ENCODE measurements around the gene NFILZ. TPM values are rescaled to one million over a fixed set of nuclear protein-coding genes. Genes with fewer than 3 reads are reported as not detected.

The NFILZ gene
- total RNA-seq, 1 donor from 2014 or later: not detected

DNA sequence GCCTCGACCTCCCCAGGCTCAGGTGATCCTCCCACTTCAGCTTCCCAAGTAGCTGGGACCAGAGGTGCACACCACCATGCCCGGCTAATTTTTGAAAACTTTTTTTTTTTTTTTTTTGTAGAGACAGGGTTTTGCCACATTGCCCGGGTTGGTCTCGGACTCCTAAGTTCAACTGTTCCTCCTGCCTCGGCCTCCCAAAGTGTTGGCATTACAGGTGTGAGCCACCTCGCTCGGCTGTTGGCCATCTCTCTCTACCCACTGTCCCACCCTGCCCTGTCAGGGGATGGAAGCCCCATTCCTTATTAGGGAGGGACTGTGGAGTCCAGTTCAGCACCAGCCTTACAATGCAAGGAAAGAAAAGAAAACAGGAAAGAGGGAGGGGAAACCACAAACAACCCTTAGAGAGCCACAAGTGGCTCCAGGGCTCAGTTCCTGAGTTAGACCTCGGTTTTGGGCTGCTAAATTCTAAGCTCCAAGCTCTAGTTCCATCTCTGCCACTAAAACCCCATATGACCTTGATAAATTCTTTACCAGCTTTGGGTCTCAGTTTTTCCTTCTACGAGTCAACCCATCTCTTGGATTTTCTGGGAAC, 36.5 kb downstream of the NFILZ start:
- no peaks in the 10 kb centered on the region for H3K4me1 Mint-ChIP-seq
- DNase-seq (ENCODE audit: low read depth, low spot score): no peak
- H3K27me3 Mint-ChIP-seq (ENCODE audit: low read depth): peaks cover 22% of the 10 kb centered on the region
- H3K27ac Mint-ChIP-seq (ENCODE audit: unreplicated experiment): no peak overlapping the region
- no peaks in the 10 kb centered on the region for H3K9me3 Mint-ChIP-seq
- TF ChIP-seq CTCF (conservative IDR thresholded peaks at IDR 0.05): no peak
- H3K36me3 Mint-ChIP-seq (ENCODE audit: low read depth): no peaks in the 10 kb centered on the region
- no peak overlapping the region for H3K4me3 Mint-ChIP-seq

DNA sequence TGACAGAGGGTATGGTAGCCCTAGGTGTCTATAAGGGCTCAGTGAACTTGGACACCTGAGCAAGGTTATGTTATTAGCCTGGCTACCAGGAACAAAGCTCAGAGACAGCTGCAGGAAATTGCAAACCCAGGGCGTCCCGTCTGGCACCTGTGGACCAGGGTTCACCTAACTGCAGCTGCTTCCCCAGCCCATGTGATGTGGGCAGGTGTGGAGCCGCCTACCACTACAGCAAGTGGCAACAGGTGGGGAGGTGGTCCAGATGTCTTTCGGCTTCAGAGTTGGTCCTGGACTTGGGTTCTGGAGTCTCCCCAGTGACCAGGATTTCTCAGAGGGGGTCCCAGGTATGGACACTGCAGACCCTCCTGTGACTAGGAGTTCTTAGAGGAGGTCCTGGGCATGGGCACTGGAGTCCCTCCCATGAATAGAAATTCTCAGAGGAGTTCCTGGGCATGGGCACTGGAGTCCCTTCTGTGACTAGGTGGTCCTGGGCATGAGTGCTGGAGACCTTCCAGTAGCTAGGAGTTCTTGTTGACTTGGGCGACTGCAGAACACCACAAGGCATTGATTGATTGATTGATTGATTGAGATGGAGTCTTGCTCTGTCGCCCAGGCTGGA, 43.0 kb downstream of the NFILZ start:
- Mint-ChIP-seq H3K4me1 (no peaks in the 10 kb centered on the region), H3K27ac (ENCODE audit: unreplicated experiment) (no peak overlapping the region), H3K27me3 (ENCODE audit: low read depth) (peaks cover 15% of the 10 kb centered on the region), H3K4me3 (no peak overlapping the region), H3K36me3 (ENCODE audit: low read depth) (peaks cover 7% of the 10 kb centered on the region), H3K9me3 (peaks cover 12% of the 10 kb centered on the region)
- no peak for DNase-seq (ENCODE audit: low read depth, low spot score)
- no peak for TF ChIP-seq CTCF (conservative IDR thresholded peaks at IDR 0.05)

GRCh38 chr19:8675066-8675465, 44.6 kb downstream of the NFILZ start:
- no peak for DNase-seq (ENCODE audit: low read depth, low spot score)
- H3K4me3 Mint-ChIP-seq: no peak overlapping the region
- no peak for TF ChIP-seq CTCF (conservative IDR thresholded peaks at IDR 0.05)
- peaks cover 16% of the 10 kb centered on the region for H3K27me3 Mint-ChIP-seq (ENCODE audit: low read depth)
- no peak overlapping the region for H3K27ac Mint-ChIP-seq (ENCODE audit: unreplicated experiment)
- H3K36me3 Mint-ChIP-seq (ENCODE audit: low read depth): peaks cover 9% of the 10 kb centered on the region
- no peaks in the 10 kb centered on the region for H3K4me1 Mint-ChIP-seq
- peaks cover 15% of the 10 kb centered on the region for H3K9me3 Mint-ChIP-seq

GRCh38 chr19:8678244-8678807, 47.9 kb downstream of the NFILZ start:
- peaks cover 9% of the 10 kb centered on the region for H3K36me3 Mint-ChIP-seq (ENCODE audit: low read depth)
- no peak for DNase-seq (ENCODE audit: low read depth, low spot score)
- no peak for TF ChIP-seq CTCF (conservative IDR thresholded peaks at IDR 0.05)
- no peak overlapping the region for H3K4me3 Mint-ChIP-seq
- H3K27me3 Mint-ChIP-seq (ENCODE audit: low read depth): peaks cover 23% of the 10 kb centered on the region
- H3K27ac Mint-ChIP-seq (ENCODE audit: unreplicated experiment): no peak overlapping the region
- peaks cover 18% of the 10 kb centered on the region for H3K9me3 Mint-ChIP-seq
- H3K4me1 Mint-ChIP-seq: no peaks in the 10 kb centered on the region

Other genes starting within 250 kb of the NFILZ start
- 121 and 135 TPM in 2 replicates for gene RAB11B, start 240.3 kb upstream of the NFILZ start, total RNA-seq
- gene MARCHF2, start 217.3 kb upstream of the NFILZ start, total RNA-seq: 13.6 and 14.6 TPM in 2 replicates
- 493 and 498 TPM in 2 replicates for gene HNRNPM, start 185.7 kb upstream of the NFILZ start, total RNA-seq
- 0.21 and 0.55 TPM in 2 replicates for gene PRAM1, start 128.0 kb upstream of the NFILZ start, total RNA-seq
- 31.1 and 31.8 TPM in 2 replicates for gene ZNF414, start 116.5 kb upstream of the NFILZ start, total RNA-seq
- 0.33 and 0.77 TPM in 2 replicates for gene MYO1F, start 53.2 kb upstream of the NFILZ start, total RNA-seq
- 30.9 and 31.4 TPM in 2 replicates for gene ADAMTS10, start 19.9 kb upstream of the NFILZ start, total RNA-seq
- not detected in 2 replicates for gene ACTL9, start 68.2 kb downstream of the NFILZ start, total RNA-seq
- not detected in 2 replicates for gene OR2Z1, start 91.0 kb downstream of the NFILZ start, total RNA-seq
- gene ZNF558, start 201.7 kb downstream of the NFILZ start, total RNA-seq: 40.6 and 41.0 TPM in 2 replicates
- not detected in 2 replicates for gene MBD3L1, start 201.7 kb downstream of the NFILZ start, total RNA-seq

All from neural crest cell (in vitro differentiated cells).